Measurements from ENCODE around the gene MYO1E.
"Not testable (repeated sequence)": the region's sequence is repeated elsewhere in the genome, so short reads cannot be mapped to it uniquely, and the experiment has no call there.

MYO1E gene

DNA sequence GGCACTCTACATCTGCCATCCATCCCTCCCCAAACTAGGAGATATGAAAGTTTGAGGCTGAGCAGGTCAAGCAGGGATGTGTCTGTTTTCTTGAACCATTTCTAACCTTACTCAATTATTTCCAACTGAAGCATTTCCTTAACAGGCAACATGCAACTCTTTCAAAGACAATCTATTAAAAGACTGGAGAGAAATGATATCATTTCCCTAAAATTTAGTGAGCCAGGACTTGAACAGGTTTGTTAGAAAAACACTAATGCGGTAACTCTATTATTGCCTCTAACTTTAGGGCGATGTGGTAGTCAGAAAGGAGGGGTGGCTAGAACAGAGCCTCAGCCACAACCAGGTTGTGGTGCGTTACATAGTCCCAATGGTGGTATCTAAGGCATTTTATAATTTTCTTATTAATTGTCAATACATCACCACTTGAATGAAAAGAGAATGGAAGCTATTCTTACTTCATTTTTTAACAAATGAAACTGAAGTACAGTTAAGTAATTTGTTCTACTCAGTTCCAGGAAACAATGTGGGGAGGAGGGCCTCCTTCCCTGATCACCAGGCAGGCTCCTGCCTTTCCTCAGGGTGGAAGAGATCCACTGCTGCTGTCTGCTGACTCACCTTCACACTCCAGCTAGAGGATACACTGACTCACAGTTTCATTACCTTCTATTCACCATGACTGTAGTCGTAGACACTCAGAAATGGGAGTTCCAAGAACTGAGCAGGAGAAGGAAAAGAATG, 22.8 kb downstream of the MYO1E start:
- peak; percentile 85 for DNase-seq

DNA sequence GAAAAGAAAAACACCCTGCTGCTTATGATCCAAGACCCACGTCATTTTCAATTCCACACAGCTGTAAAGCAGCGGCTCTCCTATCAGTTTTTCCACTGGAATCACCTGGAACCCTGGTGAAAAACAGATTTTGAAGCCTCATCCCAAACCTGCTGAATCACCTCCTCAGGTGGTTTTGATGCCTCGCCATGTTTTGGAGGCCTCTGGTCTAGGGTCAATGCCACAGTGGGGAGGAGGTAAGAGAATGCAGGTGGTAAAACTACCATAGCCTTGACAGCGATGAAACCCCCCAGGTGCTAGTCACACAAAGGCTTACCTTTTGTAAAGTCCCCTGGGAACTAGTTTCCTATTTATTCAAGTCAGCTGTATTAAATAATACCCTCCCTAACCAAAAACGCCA, 24.8 kb downstream of the MYO1E start:
- no peak for DNase-seq

DNA sequence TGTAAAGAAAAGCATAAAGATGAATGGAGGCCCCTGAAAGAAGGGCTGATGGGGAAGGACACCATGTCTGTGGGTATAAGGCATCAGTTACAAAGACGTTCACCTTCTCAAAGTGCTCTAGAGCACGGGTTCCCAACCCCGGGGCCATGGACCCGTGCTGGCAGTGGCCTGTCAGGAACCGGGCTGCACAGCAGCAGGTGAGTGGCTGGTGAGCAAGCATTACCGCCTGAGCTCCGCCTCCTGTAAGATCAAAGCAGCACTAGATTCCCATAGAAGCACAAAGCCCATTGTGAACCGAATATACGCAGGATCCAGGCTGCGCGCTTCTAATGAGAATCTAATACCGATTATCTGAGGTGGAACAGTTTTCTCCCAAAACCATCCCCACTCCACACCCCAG, 25.7 kb downstream of the MYO1E start:
- DNase-seq = no peak

DNA sequence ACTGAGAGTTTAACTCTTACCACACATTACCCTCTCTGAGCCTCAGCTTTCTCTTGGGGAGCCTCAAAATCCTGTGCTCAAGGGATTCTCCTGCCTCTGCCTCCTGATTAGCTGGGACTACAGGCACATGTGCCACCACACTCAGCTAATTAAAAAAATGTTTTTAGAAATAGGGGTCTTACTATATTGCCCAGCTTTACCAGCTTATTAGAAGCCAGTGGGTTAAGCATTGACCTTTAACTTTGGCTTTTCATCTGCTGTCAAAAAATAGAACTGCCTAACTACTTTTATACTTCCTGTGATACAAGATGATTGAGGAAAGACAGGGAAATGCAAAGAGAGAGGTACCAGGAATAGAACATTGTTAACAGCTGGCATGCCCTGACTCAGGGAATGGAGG, 27.3 kb downstream of the MYO1E start:
- DNase-seq = no peak

DNA sequence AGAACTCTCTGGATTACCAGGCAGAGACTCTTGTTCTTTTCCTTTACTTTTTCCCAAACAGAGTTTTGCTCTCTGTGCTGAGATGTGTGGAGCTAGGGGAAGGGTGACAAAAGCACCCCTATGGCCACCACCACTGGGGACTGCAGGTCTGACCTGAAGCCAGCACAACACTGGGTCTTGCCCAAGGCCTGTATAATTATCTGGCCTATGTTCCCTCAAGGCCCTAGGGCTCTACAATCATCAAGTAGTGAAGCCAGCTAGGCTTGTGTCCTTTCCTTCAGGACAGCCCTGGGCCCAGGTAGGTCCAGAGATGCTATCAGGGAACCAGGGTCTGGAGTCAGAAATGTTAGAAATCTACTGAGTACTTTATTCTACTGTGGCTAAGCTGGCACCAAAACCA, 28.4 kb downstream of the MYO1E start:
- DNase-seq = no peak

DNA sequence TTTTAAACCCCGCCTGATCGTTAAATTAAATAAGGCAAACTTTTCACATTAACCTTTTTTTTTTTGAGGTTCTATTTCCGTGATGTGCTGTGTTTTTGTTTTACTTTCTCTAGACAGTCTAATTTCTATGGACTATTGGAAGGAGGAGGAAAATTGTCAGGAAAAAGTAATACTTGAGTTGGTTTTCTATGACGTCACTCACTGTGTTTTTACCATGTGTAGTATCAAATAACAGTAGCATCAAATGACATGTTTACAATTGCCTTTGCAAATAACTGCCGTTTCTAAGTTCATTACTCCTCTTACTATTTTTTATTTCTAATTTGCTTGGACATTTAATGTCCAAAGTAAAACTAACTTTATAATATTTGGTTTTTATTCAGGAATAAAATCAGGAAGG, 32.3 kb downstream of the MYO1E start:
- DNase-seq = no peak

DNA sequence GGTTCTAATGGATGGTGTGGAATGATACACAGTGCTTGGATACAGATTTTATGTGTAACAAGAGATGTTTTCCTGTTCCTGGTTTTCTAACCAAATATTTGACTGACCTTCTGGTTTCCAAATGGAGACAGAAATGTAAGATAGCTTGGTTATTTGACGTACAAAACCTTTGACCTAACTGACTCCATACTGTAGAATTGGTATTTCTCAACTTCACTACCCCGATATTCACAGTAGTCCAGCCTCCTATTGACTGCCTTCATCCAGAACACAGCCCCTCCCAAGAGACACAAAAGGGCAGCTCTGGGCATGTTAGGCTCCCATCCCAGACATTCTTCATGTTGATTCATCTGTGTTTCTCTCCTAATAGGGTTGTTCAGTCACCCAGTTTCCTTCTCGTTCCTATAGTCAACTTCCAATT, 33.4 kb downstream of the MYO1E start:
- peak; percentile 87 for DNase-seq

DNA sequence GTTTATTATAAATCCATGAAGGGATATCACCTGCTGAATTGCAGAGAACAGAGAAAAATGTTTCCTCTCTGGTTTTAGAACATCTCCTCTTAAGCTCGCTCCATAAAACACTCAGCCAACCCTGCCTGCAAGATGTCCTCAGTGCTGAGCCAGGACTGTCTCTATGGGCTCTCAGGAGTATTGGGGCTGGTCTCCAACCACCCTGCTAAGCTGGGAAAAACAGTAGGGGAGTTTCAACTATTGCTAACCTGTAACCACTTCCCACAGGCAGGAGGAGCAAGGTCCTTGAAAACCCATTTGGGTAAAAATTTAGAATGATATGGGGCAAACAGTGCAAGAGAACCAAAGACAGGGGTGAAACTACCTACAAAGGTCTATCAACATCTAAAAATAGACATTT, 34.3 kb downstream of the MYO1E start:
- no peak for DNase-seq

DNA sequence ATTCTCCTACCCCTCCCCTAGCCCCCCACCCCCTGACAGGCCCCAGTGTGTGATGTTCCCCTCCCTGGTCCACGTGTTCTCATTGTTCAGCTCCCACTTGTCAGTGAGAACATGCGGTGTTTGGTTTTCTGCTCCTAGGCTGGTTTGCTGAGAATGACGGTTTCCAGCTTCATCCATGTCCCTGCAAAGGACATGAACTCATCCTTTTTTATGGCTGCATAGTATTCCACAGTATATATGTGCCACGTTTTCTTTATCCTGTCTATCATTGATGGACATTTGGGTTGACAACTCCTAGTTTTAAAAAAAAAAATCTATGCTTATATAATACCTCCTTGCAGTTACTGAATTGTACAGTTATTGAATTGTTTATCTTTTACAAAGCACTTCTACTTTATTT, 35.9 kb downstream of the MYO1E start:
- not testable (repeated sequence) for DNase-seq

DNA sequence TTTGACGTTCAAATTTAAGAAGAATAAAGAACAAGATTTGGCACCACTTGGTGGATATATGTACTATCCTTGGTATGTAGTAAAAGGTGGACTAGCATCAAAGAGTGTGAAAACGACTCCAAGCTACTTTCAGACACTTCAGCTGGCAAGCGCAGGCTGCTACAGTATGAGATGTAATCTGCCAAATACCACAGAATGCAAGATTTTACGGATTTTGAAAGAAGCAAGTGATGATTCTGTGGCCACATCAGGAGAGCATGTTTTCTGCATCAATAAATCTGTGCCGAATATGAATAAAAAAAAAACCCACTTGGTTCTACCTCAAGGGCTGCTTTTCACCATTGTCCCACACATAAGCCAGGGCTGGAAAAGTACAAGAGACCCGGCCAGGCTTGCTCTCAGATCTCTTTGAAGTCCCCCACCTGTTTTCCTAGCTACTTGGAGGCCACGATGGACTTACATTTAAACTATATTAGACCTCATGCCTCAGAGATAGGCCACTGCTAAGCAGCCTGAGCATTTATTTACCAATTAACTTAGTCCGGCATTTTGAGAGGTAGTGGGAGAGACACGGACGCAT, 37.4 kb downstream of the MYO1E start:
- no peak for DNase-seq

DNA sequence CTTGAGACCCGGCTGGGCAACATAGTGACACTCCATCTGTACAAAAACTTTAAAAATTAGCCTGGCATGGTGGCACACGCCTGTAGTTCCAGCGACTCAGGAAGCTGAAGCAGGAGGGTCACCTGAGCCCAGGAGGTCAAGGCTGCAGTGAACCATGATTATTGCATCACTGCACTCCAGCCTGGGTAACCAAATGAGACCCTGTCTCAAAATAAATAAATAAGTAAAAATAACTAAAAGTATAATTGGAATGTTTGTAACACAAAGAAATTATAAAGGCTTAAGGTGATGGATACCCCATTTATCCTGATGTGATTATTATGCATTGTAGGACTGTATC, 38.6 kb downstream of the MYO1E start:
- DNase-seq = no peak

DNA sequence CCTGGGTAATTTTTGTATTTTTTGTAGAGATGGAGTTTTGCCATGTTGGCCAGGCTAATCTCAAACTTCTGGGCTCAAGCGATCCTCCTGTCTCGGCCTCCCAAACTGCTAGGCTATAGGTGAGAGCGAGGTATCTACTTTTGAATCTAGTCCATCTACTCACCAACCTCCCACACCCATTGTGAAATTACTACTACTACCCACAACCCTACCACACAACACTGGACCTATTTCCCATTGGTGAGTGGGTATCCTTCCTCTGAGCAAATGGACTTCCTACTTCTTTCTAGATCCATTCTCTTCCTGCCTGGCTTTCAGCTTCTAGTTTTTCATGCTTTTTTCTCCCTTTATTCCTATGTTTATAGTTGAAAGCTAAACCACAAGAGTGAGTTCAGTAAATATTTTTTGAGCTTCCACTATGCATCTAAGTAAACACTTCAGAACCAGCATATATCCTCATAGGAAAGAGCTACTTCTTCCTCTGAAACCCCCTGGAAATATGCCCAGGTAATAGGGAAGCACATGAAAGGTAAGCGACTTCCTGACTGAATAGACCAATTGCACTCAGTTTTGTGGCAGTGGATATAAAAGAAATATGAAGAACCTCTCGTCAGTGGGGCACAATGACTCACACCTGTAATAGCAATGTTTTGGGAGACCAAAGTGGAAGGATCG, 39.1 kb downstream of the MYO1E start:
- DNase-seq = no peak

DNA sequence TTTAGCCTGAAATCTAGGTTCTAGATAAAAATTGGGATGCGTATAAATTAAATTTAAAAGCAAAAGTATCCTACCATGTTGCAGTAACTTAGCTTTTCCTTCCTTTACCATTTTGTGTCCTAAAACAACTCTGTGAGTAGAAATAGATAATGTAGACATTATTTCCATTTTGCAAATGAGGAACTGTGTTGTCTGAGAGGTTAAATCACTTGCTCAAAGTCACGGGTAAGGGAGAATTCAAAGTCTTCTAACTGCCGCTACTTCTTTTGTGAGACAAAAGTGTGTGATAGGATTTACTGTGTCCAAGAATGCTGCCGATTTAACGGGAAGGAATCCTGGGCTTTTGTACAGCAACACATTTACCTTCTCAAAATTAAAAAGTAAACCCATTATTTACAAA, 40.7 kb downstream of the MYO1E start:
- DNase-seq = no peak

DNA sequence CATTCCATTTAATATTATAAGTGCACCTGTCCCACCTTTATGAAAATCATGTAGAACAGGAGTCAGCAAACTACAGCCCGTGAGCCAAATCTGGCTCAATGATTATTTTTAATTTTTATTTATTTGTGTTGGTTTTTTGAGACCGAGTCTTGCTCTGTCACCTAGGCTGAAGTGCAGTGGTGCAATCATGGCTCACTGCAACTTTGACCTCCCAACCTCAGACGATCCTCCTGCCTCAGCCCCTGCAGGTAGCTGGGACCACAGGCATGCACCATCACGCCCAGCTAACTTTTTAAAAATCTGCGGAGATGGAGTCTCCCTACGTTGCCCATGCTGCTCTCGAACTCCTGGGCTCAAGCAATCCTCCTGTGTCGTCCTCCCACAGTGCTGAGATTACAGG, 42.0 kb downstream of the MYO1E start:
- DNase-seq = no peak

DNA sequence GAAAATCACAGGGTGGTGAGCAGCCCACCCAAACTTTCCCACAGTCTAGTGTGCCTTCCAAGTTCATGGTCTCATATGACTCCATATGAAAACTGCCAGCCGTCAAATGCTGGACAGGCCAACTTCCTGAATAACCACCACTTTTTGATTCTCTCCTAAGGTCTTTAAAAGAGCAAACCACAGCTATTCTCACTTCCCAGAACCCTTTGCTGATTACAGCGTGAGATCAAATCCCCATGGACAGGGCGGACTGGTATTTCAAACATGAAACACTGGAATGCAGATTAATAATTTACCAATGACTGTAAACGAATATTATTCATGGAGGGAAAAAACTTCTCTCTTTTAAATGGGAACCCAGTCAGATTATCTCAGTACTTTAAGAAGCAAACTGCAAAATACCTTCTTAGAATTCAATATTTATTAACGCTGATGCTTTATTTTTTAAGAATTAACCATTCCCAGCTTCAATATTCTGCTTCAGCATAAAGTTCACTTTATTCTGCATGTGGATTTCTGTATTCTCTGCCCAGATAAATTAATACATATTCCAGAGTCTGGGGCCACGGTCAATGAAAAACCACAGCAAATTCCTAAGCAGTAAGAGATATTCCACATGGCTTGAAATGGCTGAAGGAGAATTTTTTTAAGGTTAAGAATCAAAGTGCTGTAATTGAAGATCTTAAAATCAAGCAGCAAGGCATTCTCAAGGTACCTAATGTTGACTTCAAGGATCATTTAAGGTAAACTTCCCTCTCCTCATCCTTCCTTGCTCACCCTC, 42.9 kb downstream of the MYO1E start:
- peak; percentile 98 for DNase-seq

DNA sequence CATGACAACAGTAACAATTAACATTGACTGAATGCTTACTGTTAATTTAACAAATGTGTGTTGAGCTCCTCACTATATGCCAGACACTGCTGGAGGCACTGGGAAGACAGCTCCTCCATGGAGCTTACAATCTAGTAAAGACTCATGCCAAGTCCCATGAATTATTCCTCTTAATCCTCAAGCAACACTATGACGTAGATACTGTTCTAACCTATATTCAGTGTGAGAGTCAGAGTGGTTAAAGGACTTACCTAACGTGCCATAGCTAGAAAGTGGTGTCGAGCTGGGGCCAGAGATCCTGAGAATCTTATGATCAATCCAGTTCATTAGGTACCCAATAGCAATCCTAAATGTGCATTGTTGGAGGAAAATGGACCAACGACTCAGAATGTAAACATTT, 43.6 kb downstream of the MYO1E start:
- DNase-seq = no peak

DNA sequence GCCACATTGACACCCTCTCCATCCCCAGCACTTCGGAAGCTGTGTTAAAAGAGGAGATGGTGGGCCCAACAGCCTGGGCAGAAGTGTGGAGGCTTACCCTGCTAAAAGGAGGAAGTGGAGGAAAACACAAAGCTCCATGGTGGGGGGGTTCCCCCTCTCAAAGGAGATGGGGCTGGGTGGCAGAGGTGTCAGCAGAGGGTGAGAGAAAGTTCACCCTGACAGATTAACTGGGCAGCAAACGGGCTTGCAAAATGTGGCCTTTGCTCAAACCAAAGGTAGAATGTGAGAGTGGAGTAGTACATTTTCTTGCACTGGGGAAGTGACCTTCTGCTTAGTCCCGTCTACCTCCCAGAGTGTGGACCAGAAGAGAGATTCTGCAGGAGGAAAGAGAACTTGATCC, 44.7 kb downstream of the MYO1E start:
- no peak for DNase-seq

DNA sequence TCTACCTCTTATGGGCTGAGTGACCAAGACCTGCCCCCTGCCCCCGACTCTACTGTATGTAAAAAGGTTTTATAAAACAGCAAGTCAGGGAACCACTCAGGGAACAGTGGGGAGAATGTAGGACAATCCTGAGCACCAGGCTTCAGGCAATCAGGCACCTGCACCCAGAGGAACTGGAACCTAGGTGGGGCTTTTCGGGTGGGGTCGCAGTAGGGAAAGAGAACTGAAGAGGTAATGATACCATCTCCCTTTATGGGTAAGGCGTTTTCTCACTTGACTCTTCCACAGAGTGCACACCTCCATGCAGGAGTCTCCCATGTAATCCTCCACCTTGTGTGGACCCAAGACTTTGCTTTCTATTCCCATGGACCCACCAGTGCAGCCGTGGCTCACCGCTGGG, 45.8 kb downstream of the MYO1E start:
- DNase-seq = no peak

DNA sequence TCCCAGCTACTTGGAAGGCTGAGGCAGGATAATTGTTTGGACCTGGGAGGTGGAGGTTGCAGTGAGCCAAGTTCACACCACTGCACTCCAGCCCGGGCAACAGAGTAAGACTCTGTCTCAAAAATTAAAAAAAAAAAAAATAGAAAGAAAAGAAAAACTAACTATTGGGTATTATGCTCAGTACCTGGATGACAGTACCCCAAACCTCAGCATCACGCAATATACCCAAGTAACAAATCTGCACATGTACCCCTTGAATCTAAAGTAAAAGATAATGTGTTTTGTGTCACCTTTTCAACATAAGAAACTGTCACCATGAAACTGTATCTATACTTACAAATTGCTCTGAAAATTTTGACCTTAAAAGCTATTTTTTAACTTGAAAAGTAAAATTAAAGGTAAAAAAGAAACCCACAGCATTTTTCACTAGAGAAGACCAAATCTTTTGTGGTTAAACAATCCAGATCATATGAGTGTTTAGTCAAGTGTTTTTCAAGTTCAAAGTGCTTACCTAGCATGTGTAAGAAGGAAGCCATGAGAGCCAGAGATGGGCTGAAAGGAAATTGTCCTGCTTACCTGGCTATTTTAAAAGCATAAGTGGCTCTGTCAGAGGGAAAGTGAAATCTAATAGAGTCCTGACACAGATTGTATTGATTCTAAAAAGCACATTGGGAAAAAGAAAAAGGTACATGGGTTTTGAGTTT, 50.5 kb downstream of the MYO1E start:
- DNase-seq = no peak

DNA sequence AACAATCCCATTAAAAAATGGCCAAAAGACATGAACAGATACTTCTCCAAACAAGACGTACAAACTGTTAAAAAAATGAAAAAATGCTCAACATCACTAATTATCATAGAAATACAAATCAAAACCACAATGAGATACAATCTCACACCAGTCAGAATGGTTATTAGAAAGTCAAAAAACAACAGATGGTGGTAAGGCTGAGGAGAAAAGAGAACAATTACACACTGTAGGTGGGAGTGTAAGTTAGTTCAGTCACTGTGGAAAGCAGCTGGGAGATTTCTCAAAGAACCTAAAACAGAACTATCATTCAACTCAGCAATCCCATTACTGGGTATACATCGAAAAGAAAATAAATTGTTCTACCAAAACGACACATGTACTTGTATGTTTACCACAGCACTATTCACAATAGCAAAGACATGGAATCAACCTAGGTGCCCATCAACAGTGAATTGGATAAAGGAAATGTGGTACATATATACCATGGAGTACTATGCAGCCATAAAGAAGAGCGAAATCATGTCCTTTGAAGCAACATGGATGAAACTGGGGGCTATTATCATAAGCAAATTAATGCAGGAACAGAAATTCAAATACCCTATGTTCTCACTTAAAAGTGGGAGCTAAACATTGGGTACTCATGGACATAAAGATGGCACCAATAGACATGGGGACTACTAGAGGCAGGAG, 51.5 kb downstream of the MYO1E start:
- no peak for DNase-seq

DNA sequence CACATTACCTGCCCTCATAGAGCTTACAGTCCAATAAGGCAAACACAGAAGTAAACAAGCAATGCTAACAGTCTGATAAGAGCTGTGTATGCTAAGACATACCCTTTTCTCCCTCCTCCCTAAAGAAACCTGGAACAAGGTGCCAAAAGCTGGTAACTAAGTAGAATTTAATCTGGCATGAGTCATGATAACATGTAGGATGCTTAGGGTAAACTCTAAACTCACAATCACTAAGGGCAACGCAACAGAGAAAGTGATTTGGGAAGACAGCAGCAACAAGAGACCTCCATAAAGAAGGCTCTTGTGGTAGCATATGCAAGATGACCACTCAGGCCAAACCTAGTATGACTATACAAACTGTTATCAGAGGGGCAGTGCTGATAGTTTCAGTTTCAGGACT, 55.5 kb downstream of the MYO1E start:
- no peak for DNase-seq

DNA sequence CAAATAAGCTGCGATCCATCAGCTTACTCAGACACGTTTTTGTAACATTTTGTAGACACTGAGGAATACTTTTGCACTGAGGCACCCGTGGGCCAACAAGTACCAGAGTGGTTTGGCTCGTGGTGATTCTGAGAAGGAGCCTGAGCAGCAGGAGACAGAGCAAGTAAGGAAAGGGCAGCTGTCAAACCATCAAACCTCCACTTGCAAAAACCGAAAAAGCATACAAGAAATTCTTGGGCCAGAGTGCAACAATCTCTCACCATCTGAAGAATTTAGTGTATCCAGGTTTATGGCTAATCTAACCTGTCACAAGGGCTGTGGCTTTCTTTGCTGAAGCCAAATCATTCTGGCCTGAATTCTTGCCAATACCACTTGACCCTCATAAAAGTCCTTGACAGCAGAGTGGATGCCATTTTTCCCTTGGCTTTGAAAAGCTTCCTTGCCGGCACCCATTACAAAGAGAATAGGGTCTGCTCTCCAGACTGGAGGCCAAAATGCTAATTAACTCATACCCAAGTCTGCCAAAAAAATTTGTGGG, 56.7 kb downstream of the MYO1E start:
- DNase-seq = peak; percentile 66
